Transverse colon (tissue), 4 donors: ENCODE results near the gene UNC13C. TPM values are rescaled to one million over a fixed set of nuclear protein-coding genes. Genes with fewer than 3 reads are reported as not detected.

ENCODE experiments used
- DNase-seq: peaks from one replicate; pipeline ENCODE4 v3.0.0-alpha.2; 2019
- H3K27ac ChIP-seq, 4 donors: fragments of 200-600 bp; sonication (generic); 2 replicates each; pipeline ENCODE4 v1.5.1; 2016 to 2018; ENCODE audit warnings: inconsistent platforms in 4 of 4
- H3K27me3 ChIP-seq: fragments of 200-600 bp; sonication (generic); 2 replicates; pipeline ENCODE4 v1.5.1; 2017; ENCODE audit warnings: inconsistent platforms
- H3K36me3 ChIP-seq, 4 donors: fragments of 200-600 bp; sonication (generic); 2 replicates each; pipeline ENCODE4 v1.5.1; 2017 to 2019; ENCODE audit warnings: inconsistent platforms in 4 of 4
- H3K4me1 ChIP-seq, 4 donors: fragments of 200-600 bp; sonication (generic); 2 replicates each; pipeline ENCODE4 v1.5.1; 2017 to 2020; ENCODE audit warnings: inconsistent platforms in 4 of 4
- H3K4me3 ChIP-seq, 4 donors: fragments of 200-600 bp; sonication (generic); 1 replicate in 1 of 4; 2 replicates in 3 of 4; pipeline versions ENCODE4 v1.5.1 to v1.6.1; 2017 to 2019; ENCODE audit warnings: inconsistent platforms in 4 of 4
- H3K9me3 ChIP-seq, 2 donors: fragments of 200-600 bp; sonication (generic); 2 replicates each; pipeline ENCODE4 v1.5.1; 2017 to 2019; ENCODE audit warnings: inconsistent platforms in 2 of 2
- CTCF ChIP-seq, 5 experiments: fragments of 200-600 bp in 3 of 5; fragments of 450-650 bp in 2 of 5; sonication (generic) in 3 of 5; IDR thresholded peaks; 1 replicate in 2 of 5; 2 replicates in 3 of 5; pipeline ENCODE4 v1.5.1; 2016 to 2017; ENCODE audit warnings: antibody characterized with exemption in 5 of 5, inconsistent platforms in 3 of 5, mild to moderate bottlenecking in 2 of 5, moderate library complexity in 1 of 5
- EP300 ChIP-seq: sonication (generic); formaldehyde crosslinking; IDR thresholded peaks from one replicate; pipeline ENCODE4 v1.6.1; 2017; ENCODE audit warnings: antibody characterized with exemption, low read depth
- POLR2A ChIP-seq: fragments of 450-650 bp; IDR thresholded peaks from one replicate; pipeline ENCODE4 v1.6.1; 2016; ENCODE audit warnings: antibody characterized with exemption, mild to moderate bottlenecking, moderate library complexity
- POLR2AphosphoS5 ChIP-seq, 3 donors: sonication (generic); formaldehyde crosslinking; IDR thresholded peaks; one replicate each; pipeline ENCODE4 v1.6.1; 2016; ENCODE audit warnings: antibody characterized with exemption in 3 of 3
- WGBS, 2 donors: methylation state at CpG; one replicate each; pipeline ENCODE4 v1.1.5; 2018; ENCODE audit warnings: low coverage in 1 of 2; 5-methylcytosine and 5-hydroxymethylcytosine counted together
- in situ Hi-C, 4 donors: fragments of 200-750 bp; cut with MboI; loops; one replicate each; pipeline versions ENCODE4 v1.15.0 to v1.15.1; 2017; ENCODE audit warnings: low sequenced_read_pairs in 3 of 4, low pct_ligation_motif_present in 1 of 4, low pct_unique_long_range_greater_than_20kb in 1 of 4
- intact Hi-C: fragments of 100-400 bp; cut with DNase I; formaldehyde crosslinking; loops from one replicate; pipeline ENCODE4 v1.15.1; 2023; ENCODE audit warnings: low total_unique reads
- total RNA-seq, 4 donors: library from RNA; depleted of rRNA; stranded (reverse); fragments of >200 nt; gene quantifications; one replicate each; pipeline ENCODE4 v1.1.0, GENCODE V29; 2016

The UNC13C gene
- total RNA-seq, 4 donors from 2014 or later = 0.32 to 0.41 (median 0.40) TPM; not detected in 1

- Histone ChIP-seq H3K4me1 (no peaks in the 10 kb centered on the region), H3K27me3 (no peaks in the 10 kb centered on the region), H3K9me3 (no peaks in the 10 kb centered on the region), H3K4me3 (no peak overlapping the region), H3K27ac (no peak overlapping the region), H3K36me3 (no peaks in the 10 kb centered on the region)
- intact Hi-C loops (no loop called here), in situ Hi-C loops (no loop called here)
- 83 to 98% methylated on average over 2 of the region's 2 CpGs for WGBS, 2 donors
- TF ChIP-seq CTCF (IDR thresholded peaks at IDR 0.05) = no peak
- TF ChIP-seq POLR2AphosphoS5 (IDR thresholded peaks at IDR 0.05) = no peak
- TF ChIP-seq POLR2A = no peak
- no peak for TF ChIP-seq EP300
- no peak for DNase-seq
These were observed 582.2 kb downstream of the UNC13C start for GRCh38 chr15:54560417-54560816.

DNA sequence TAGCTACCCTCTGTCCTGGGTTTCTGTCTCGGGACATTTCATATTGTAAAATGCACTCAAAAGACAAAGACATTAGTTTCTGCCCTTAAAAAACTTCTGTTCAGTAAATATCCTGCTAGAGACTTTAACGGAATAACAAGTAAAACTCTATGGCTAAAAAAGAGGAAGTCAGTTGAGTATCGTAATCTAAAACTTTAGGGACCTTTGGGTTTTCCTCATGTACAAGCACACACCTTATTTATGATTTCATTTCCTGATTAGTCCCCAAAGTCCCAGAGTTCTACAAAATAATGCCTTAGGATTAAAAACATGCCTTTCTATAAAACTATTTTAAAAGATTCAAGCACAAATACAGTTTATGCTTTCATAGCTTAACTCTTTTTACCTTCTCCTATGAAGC, 585.9 kb downstream of the UNC13C start:
- no peaks in the 10 kb centered on the region for H3K36me3 ChIP-seq
- H3K4me1 ChIP-seq = no peaks in the 10 kb centered on the region
- no peaks in the 10 kb centered on the region for H3K9me3 ChIP-seq
- in situ Hi-C loops = no loop called here
- WGBS, 2 donors = 43 to 60% methylated on average over 3 of the region's 3 CpGs
- TF ChIP-seq CTCF (IDR thresholded peaks at IDR 0.05) (no peak), EP300 (no peak), POLR2AphosphoS5 (IDR thresholded peaks at IDR 0.05) (no peak), POLR2A (no peak)
- no peaks in the 10 kb centered on the region for H3K27me3 ChIP-seq
- intact Hi-C loops = no loop called here
- no peak overlapping the region for H3K27ac ChIP-seq
- H3K4me3 ChIP-seq = no peak overlapping the region
- DNase-seq = no peak

- no peaks in the 10 kb centered on the region for H3K27me3 ChIP-seq
- TF ChIP-seq CTCF (IDR thresholded peaks at IDR 0.05) (no peak), POLR2A (no peak), EP300 (no peak), POLR2AphosphoS5 (IDR thresholded peaks at IDR 0.05) (no peak)
- no peak for DNase-seq
- no peaks in the 10 kb centered on the region for H3K9me3 ChIP-seq
- H3K27ac ChIP-seq = no peak overlapping the region
- no peaks in the 10 kb centered on the region for H3K4me1 ChIP-seq
- H3K4me3 ChIP-seq = no peak overlapping the region
- in situ Hi-C loops (no loop called here), intact Hi-C loops (no loop called here)
- WGBS, 2 donors = 44 to 51% methylated on average over 5 of the region's 5 CpGs
- H3K36me3 ChIP-seq = no peaks in the 10 kb centered on the region
These were observed 588.4 kb downstream of the UNC13C start for GRCh38 chr15:54566654-54567053.

DNA sequence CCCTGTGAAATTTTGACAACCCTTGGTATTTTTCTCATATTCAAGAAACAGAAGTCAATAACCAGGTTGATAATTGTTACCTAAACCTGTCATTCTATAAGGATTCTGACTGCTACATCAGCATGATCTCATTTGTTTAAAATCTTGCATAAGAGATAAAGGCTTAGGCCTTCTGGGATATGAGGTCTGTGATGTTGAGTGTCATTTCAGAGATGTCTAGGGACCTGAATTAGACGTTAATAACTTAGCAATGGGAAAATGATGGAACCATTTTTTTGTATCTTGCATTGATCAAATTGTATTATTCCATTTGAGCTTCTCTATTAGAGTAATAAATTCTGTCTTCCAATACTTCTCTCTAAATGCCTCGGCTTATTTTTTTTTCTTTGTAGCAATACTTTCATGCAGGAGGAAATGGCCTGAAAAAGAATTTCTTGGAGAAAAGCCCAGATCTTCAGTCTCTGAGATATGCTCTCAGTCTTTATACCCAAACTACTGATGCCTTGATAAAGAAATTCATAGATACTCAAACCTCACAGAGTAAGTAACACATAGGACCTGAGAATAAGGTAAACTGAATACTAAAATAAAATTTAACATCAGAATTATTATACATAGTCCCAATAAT, 589.3 kb downstream of the UNC13C start:
- intact Hi-C loops = no loop called here
- H3K9me3 ChIP-seq = no peaks in the 10 kb centered on the region
- no peak for TF ChIP-seq POLR2A
- no peak for TF ChIP-seq EP300
- no peak for TF ChIP-seq POLR2AphosphoS5 (IDR thresholded peaks at IDR 0.05)
- no peak for TF ChIP-seq CTCF (IDR thresholded peaks at IDR 0.05)
- 36% methylated on average over 2 of the region's 2 CpGs for WGBS, 2 donors
- no peak overlapping the region for H3K4me3 ChIP-seq
- DNase-seq = no peak
- in situ Hi-C loops = no loop called here
- H3K27ac ChIP-seq = no peak overlapping the region
- no peaks in the 10 kb centered on the region for H3K4me1 ChIP-seq
- no peaks in the 10 kb centered on the region for H3K27me3 ChIP-seq
- no peaks in the 10 kb centered on the region for H3K36me3 ChIP-seq
